HG03439 (cell line): Measurements from ENCODE around the gene MXRA7.
"Not testable (repeated sequence)": the region's sequence is repeated elsewhere in the genome, so short reads cannot be mapped to it uniquely, and the experiment has no call there.

Experiments used
- ATAC-seq: cut with Tn5 transposase; IDR thresholded peaks from one replicate; pipeline ENCODE4 v1.9.1; 2021; ENCODE audit warnings: mild to moderate bottlenecking, moderate library complexity; ENCODE audit not compliant: unreplicated experiment

Gene MXRA7

DNA sequence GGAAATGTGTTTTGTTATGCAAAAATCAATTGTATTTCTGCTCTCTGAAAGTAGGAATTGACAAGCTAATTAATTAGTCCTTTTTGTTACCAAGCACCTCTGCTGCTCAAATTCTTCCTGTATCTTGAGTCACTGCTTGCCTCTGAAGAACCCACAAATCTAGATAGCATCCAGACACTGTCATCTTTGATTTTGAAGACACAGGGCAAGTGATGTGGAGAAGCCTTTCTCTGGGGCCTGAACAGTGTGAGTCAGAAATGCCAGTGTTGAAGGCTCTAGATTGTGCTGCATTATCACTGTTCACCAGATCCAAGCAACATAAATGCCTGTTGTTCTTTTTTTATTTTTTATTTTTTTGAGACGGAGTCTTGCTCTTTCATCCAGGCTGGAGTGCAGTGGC is 56.4 kb downstream of the MXRA7 start:
- ATAC-seq = no peak

DNA sequence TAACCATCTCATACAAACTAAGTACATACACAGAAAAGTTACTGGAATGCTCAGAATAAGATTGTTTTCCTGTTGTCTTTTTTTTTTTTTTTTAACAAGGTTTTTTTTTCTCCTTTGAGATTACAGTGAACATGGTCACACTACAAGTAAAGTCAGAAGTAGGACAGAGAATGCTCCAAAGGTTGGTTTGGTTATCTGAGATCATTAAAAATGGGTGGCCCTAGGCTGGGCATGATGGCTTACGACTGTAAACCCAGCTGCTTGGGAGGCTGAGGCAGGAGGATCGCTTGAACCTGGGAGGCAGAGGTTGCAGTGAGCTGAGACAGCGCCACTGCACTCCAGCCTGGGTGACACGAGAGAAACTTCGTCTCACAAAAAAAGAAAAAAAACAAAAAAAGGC is 60.3 kb downstream of the MXRA7 start:
- ATAC-seq = no peak

DNA sequence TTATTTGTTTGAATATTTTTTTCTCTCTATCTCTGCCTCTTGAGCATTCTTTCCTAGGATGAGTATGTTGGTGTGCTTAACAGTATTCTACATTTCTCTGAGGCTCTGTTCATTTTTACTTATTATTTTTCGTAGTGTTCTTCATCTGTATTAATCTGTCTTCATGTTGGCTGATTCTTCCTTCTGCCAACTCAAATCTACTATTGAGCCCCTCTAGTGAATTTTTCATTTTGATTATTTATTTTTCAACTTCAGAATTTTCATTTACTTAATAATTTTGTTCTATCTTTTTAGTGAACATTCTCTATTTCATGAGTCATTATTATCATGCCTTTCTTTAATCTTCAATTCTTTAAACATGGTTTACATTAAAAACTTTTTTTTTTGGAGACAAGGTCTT is 64.1 kb downstream of the MXRA7 start:
- no peak for ATAC-seq

DNA sequence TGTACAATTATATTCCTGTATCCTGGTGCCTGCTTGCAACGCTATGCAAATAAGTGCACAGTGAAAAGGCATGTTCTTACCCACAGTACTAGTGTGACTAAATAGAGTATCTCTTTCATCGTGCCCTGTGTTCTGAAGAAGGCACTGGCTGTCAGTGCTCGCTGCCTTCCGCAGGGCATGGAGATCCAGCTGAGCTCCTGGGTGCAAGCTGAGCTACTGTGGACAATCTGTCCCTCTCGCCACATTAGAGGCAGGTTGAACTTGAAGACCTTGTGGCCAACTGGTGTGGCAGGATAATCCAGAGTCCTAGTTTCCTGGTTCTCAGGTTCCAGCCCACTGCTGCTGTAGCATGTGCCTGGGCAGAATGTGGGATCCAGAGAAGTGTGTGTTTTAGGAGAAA is 65.3 kb downstream of the MXRA7 start:
- ATAC-seq = no peak

DNA sequence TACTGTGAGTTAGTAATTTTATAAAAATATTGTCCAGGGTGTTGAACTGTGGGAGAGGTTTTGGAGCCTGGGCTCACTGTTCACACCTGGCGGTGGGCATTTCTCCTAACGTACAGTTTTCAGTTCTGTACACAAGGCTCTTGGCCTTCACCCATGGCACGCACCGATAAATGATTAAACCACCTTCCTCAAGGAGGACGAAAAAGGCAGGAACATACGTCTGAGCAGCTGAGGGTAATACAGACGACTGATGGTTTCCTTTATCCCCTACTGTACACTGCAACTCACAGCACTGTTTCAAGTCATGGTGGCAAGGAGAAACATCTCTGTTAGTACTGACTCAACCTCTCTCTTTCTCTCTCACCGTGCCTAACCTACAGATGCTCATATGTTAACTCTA is 65.8 kb downstream of the MXRA7 start:
- ATAC-seq = no peak

DNA sequence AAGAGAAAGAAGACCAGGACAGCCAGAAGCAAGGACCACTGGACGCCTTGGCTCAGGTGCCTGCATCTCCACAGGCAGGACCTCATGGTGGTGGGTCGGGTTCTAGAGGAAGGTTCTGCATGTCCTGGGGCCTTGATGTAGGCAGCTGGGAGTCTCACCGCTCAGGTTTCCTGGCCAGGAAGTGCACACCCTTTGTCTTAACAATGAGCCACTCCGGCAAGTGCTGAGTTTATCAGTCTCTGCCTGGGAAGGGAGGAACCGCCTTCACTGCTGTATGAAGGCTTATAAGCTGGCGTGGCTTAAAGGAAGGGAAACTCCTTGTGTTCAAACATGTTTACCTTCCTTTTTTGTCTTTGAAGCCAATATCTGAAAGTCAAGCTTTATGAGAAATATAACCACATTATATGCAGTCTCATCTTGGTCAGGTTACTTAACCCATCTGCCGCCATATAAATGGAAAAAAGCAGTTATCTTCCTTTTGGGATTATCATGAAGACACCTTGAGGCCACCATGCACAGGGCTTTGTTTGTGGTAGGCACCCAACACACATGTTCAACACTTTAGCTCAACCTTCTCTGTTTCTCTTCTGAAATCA is 67.1 kb downstream of the MXRA7 start, which contains the start of gene ST6GALNAC1:
TSS of gene ST6GALNAC1 (minus strand) at position 205 of the 596 bp plus-strand sequence. CDS start at position 86, 119 bp downstream.
- ATAC-seq = no peak

DNA sequence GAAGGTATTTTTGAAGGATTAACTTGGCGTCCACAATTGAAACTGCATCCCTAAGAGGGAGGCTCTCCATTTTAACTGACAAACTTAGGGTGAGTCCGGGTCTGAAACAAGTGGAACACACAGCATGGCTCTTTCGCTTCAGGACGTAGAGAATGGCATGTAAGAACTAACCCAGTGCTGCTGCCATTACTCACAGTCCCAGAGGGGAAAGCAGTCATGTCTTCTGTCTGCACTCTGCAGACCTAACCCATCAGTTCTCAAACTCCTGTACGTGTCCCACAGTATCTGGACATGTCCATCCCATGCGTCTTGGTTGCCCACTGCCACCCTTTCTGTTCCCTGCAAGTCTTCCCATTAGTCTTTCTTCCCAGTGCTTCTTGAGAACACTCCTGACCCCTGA is 67.8 kb downstream of the MXRA7 start:
- no peak for ATAC-seq

DNA sequence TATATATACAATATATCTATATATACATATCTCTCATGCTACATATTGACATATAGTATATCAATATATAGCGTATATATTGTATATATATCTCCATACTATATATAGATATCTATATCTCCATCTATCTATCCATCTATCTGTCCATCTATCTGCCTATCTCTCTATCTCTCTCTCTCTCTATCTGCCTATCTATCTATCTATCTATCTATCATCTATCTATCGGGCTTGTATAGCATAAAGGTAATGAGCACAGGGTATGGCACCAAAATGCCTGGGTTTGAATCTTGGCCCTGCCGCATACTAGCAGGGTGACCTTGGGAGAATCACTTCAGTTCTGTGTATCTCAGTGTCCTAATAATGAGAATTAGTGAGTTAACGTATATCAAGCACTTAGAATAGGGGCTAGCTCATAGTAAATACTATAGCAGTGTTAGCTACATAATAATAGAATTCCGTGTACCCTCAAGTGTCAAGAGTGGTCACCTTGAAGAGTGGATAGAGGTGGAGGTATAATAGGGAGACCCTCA is 68.7 kb downstream of the MXRA7 start:
- ATAC-seq = no peak

DNA sequence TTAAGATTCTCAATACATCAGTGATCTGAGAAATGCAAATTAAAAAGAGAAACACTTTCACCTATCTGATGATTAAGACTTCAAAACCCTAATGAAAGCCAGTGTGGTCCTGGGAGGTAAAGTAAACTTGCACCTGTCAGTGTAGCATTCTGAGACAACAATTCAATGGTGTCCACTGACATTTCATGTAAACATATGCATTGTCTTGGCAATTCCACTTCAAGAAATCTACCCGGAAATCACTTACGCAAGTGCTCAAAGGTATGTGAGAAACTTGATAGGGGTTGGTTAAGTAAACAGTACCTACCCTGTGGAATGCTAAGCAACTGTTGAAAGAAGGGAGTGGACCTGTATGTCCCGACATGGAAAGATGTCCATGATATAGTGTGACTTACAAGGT is 69.3 kb downstream of the MXRA7 start:
- ATAC-seq = no peak

DNA sequence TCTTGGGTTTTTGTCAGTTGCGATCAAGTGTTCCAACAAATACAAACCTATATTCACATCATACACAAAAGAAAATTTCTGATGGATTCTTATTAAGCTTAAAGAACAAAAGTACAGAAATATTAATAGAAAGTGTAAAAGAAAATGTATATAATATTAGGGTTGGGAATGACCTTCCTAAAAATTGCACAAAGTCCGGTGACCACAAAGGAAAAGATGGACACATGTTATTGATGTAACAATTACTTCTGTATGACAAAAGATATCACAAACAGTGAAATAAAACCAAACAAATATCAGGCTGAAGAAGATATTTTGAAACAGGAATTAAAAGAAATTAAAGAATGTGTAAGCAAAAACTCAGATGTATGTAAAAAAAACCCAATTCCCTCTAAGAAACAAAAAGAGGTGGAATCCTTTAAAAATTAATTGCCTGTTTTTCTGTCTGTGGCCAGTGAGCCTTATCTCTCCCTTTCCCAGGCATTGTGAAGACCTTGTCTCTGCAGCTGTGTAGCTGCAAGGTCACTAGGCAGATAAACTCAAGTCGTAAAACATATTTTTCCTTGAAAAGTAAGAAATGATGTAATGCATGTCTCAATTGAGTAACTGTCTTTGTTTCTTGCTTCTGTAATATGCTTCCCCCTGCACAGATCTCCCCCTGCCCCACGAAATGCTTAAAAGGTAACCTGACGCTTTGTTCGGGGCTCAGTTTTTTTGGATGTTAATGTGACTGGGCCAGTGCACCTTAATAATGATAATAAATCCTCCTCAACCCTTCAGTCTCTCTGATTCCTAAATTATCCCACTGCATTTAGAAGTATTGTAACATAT is 70.0 kb downstream of the MXRA7 start:
- ATAC-seq = no peak

DNA sequence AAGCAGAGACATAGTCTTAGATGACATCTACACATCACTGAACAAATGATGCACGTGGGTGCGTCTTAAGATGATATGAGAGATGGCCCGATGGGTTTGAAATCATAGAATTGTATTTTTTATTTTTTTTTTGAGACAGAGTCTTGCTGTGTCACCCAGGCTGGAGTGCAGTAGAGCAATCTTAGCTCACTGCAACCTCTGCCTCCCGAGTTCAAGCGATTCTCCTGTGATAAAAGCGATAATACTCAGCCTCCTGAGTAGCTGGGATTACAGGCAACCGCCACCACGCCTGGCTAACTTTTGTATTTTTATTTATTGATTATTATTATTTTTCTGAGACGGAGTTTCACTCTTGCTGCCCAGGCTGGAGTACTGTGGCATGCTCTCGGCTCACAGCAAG is 72.5 kb downstream of the MXRA7 start:
- ATAC-seq = no peak

DNA sequence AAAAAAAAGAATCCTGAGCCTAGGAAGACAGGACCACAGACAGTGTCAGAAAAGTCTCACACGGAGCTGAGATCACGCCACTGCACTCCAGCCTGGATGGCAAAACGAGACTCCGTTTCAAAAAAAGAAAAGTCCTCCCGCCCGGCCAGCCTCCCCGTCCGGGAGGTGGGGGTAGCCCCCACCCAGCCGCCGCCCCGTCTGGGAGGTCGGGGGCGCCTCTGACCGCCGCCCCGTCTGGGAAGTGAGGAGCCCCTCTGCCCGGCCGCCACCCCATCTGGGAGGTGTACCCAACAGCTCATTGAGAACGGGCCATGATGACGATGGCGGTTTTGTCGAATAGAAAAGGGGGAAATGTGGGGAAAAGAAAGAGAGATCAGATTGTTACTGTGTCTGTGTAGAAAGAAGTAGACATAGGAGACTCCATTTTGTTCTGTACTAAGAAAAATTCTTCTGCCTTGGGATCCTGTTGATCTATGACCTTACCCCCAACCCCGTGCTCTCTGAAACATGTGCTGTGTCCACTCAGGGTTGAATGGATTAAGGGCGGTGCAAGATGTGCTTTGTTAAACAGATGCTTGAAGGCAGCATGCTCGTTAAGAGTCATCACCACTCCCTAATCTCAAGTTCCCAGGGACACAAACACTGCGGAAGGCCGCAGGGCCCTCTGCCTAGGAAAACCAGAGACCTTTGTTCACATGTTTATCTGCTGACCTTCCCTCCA is 74.1 kb downstream of the MXRA7 start:
- not testable (repeated sequence) for ATAC-seq

DNA sequence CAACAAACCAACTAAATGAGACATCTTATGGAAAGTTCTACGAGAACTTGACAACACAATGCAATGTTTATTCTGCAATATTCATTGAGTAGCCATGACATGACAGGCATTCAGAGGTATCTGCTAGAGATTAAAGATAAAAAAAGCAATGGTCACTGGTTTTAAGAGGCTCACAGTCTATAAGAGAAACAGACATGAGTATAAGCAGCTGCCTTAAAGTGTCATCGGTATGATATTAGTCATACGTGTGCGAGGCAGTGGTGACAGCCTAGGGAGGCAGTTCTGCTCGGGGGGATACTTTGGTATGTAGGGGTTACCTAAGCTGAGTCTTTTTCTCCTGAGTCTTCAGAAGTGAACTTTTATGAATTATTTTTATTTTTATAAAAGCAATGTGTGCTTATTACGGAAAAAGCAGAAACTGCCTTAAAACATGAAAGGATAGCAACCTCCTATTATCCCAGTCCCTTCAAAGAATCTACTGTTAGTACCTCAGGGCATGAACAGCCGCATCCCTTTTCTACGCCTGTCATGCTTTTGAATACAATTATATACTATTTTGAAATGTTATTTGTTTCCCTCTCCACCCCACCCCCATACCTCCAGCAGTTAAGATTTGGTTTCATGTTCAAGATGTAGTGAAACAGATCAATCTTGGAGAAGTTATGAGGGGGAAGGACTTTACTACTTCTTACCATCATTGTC is 75.0 kb downstream of the MXRA7 start:
- ATAC-seq = no peak

DNA sequence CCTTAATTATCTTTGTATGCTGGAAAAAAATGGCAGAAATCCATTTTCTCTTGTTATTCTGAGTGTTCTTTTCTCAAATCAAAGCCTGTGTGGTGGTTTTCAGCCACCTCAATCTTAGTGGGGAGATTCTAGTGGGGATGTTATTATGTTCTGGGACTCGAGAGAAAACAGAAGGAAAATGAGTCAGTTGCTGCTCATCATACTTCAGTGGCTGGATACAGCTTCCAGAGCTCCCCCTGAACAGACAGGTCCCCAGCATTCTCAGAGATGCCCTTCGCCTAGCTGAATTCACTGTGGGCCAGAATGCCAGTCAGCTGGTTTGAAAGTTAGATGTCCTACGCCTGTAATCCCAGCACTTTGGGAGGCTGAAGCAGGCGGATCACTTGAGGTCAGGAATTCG is 75.7 kb downstream of the MXRA7 start:
- ATAC-seq = no peak

DNA sequence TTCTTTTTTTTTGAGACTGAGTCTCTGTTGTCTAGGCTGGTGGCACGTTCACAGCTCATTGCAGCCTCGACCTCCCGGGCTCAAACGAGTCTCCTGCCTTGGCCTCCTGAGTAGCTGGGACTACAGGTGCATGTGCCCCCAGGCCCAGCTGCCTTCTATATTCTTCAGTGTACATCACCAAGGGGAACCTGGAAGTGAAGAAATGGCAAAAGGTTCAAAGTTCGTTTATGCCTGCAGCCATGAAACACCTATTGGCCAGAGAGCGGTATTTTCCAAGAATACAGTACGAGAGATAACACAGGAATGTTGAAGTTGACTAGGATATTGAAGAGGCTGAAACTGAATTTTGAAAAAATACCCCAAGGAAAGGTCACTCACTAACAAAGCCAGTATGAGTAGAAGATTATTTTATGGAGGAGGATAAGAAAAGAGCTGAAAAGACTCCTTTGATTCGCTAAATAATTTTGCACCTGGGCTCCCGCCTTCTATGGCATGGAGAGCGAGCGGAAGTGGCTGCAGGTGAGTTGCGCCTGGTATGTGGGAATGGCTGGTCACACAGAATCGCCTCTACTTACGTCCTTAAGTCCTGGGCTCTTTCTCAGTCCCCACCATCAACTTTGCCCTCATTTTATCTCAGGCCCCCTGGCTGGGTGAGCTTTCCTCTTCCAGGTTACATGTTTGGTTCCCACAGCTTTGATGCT is 77.0 kb downstream of the MXRA7 start:
- no peak for ATAC-seq

DNA sequence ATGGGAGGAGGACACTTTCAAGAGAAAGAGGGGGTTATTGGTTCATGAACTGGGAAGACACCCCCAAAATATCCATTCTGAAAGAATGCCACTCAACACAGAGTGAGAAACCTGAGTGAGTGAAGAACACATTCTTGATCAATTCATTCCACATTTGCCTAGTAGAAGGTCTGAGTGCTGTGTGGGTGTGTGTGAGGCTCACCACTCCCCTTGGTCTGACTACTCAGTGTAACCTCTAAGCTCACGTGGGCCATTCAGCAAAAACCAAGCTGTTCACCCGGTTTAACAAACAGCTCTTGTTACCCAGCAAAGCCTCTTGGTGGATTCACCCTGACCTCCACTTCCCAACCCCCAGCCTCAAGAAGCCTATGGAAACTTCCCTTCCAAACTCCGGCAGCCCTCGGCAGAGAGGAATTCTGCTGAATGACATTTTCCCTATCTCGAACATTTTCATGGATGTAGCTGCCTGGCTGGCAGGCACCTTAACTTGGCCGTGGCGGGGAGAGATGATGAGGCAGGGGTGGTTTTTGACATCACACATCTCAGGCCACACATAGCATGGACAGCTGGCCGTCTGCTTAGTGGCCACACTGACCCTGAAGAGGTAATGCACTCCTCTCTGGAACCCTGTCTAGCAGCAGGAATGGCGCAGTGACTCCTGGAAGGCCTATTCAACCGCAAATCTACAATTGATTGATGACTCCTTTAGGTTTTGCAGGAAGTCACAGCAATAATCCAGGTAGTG is 78.8 kb downstream of the MXRA7 start:
- ATAC-seq = no peak

DNA sequence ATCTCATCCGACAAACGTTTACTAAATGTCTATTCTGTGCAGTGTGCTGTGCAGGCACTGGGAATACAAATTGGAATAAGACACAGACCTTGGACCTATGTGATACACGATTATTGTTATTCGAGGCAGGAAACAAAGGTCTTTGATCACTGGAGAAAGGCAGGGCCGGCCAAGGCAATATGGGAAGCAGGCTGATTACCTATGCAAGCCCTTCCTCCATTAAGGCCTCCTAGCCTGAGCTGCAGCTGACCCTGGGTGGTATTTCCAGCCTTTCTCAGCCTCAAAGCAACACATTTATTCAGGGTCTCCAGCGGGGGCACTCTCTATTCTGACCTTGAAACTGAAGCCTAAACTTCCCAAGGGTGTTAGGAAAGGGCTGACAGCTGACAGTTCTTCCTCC is 80.6 kb downstream of the MXRA7 start:
- no peak for ATAC-seq
